LHCN-M2 (cell line): ENCODE data around the gene TENM4. TPM values are rescaled to one million over a fixed set of nuclear protein-coding genes. Genes with fewer than 3 reads are reported as not detected.
"Not testable (repeated sequence)": the region's sequence is repeated elsewhere in the genome, so short reads cannot be mapped to it uniquely, and the experiment has no call there.

Source experiments
- DNase-seq: peaks from one replicate; pipeline ENCODE4 v3.0.0-alpha.2; 2012; ENCODE audit warnings: low read depth
- total RNA-seq: library from RNA; depleted of rRNA; stranded (reverse); fragments of >200 nt; gene quantifications from 2 replicates; pipeline ENCODE4 v1.2.3, GENCODE V29; 2014

TENM4 gene
- total RNA-seq, 1 experiment from 2014 or later = 0.06 TPM

DNA sequence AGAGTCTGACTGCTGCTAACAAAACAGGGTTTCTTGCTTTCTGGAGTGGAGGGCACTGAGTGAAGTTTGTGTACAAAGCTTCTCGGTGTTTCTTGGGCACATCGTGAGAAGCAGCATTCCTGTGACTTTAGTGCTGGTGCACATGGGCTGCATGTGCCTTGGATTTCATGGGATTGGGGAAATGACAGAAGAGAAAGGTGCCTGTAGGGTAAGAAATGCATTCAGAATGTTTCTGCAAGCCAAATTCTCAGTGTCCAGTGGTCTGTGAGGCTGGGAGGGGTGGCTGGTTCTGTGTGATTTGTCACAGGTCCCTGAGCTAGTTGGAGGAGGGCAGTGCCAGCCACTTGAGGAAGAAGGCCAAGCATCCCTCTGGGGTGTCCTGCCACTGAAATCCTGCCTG, 462.0 kb downstream of the TENM4 start:
- no peak for DNase-seq

DNA sequence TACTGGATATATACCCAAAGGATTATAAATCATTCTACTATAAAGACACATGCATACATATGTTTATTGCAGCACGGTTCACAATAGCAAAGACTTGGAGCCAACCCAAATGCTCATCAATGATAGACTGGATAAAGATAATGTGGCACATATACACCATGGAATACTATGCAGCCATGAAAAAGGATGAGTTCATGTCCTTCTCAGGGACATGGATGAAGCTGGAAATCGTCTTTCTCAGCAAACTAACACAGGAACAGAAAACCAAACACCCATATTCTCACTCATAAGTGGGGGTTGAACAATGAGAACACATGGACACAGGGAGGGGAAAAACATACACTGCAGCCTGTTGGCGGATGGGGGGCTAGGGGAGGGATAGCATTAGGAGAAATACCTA, 463.0 kb downstream of the TENM4 start:
- not testable (repeated sequence) for DNase-seq

DNA sequence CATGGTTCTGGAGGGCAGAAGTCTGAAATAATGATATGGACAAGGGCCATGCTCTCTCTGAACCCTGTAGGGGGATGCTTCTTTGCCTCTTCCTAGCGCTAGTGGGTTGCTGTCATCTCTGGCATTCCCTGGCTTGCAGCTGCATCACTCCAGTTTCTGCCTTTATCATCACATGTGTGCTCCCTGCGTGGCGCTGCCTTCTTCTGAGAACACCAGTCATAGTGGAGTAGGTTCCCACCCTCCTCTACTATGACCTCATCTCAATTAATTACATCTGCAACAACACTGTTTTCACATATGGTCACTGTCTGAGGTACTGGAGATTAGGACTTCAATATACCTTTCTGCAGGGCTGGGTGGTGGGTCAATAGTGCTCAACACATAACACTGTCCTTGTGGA, 463.8 kb downstream of the TENM4 start:
- DNase-seq = no peak

DNA sequence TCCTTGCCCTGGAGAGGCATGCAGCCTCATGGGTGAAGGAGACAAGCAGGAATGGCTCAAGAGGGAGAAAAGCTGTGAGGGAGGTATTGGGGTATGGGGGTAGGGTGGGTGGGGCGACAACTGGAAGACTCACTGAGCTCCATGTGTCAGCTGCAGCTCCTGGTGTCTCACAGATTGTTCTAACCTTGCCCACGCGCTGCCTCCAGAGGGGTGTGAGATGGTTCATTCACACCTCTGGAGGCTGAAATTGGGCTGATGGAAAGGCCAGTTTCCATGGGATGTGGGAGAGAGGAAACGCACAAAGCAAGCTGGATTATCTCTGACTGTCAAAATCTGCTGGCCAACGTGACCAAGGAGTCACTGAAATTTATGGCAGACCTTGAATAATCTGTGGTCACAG, 465.7 kb downstream of the TENM4 start:
- DNase-seq = no peak

DNA sequence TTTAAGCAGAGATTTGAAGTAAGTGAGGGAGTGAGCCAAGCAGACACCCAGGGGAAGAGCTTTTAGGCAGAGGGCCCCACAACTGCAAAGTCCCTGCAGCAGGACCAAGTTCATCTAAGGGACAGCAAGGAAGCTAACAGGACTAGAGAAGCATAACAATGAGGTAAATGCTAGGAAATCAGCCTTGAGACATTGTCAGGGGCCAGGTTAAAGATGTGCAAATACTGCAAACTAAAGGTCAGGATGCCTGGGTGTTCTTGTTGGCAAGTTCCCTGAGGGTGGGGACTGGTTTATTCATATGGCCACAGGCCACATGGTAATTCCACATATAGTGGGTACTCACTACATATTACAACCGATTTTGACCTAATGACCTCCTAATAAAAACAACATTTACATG, 467.0 kb downstream of the TENM4 start:
- DNase-seq = no peak

DNA sequence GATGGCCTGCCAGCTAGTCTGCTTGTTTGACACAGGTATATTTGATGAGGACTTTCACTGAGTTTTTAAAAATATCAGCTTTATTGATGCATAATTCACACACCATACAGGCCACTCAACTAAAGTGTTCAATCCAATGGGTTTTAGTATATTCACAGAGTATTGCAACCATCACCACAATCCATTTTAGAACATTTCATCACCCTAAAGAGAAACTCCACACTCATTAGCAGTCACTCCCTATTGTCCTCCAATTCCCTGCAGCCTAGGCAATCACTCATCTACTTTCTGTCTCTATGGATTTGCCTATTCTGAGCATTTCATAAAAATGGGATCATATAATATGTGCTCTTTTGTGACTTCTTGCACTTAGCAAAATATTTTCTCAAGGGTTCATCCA, 468.2 kb downstream of the TENM4 start:
- DNase-seq = no peak

DNA sequence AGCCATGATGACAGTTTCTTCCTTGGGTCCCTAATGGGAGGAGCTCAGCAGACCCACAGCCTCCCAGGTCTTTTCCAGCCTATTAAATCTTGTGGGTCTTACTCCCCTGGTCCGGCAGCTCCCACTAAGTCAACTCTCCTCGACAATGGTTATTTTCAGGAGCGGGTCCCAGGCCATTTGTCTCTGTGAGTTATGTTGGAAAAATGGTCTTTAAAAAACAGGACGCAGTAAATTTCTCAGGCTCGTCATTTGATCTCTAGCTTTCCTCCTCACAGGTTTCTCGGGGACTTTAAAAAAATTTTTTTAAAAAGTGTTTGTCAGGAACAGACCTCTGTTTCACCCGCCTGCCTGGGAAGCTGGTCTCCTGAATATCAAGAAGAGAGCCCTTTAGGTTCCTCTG, 468.7 kb downstream of the TENM4 start:
- DNase-seq = no peak

DNA sequence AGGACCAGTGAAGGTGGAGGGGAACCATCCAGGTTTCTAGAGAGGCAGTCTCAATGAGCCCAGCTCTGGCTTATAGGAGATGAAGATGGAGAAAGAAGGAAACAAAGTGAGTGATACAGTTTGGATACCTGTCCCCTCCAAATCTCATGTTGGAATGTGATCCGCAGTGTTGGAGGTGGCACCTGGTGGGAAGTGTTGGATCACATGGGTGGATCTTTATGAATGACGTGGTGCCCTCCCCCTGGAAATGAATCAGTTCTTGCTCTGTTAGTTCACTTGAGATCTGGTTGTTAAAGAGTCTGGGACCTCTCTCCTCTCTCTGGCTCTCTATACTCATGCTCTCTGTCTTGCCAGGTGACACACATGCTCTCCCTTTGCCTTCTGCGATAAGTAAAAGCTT, 473.0 kb downstream of the TENM4 start:
- DNase-seq = no peak

DNA sequence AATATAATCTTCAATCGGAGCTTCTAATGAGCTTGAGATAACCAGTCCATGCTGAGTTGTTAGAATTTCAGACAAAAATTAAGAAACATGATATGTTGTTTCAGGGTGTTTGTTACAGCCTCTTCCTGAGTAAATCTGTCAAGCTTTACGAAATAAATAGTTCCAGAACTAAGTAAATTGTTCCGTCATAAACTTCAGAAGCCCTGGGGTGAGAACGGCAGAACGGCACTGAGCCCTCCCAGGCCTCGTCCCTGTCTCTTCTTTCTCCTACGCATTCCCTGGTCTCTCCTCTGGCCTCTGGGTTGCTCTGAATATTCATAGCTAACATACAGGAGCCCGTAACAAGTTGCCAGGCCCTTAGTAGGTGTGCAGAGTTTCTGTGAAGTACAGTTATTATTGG, 475.4 kb downstream of the TENM4 start:
- DNase-seq = no peak

DNA sequence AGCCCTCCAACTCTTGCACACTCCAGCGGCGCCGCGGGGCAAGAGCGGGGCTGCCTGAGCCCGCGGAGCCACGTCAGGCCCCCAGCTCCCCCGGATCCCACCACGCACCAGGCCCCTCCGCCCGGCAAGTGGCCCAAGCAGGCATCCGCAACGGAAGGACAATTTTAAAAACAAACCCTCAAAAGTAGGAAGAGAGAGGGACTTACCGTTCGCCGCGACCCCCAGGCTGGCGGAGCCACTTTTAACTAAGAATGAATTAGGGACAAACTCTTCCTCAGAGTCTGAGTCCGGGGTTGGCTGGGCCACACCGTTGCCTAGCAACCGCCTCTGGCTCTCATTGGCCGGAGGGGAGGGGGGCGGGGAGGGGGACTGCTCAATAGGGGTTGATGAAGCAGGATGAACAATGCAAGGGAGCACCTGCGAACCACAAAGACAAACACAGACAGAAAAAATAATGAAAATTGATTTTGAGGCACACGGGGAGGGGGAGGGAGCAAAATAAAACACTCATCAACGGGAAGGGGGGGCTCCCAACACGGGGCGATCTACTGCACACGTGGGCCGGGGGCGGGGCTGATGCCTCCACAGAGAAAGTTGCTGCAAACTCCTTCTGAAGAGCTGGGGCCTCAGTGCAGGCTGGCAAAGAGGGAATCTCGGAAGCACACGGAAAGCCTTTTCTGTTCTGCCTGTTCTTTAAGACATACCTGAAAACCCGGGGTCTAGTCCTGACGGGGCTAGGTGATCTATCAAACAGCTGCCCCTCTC, 478.7 kb downstream of the TENM4 start:
- no peak for DNase-seq

DNA sequence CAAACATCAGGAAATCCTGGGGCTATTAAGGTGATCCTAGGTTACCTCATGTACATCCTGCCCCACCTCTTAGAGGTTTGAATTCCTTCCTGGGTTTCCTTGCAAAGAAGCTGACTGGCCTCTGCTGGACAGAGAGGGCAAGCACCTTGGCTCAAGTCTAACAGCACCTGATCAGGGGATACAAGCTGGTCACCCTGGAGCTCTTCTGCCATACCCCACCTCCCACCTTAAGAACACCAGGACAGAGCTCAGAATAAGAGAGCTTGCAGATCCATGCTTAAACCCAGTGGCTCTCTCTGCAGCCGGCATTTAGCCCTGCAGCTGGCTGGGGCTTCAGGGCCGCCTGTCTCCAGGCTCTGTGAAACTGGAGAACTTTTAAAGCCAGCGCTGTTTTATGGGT, 479.6 kb downstream of the TENM4 start:
- DNase-seq = no peak

DNA sequence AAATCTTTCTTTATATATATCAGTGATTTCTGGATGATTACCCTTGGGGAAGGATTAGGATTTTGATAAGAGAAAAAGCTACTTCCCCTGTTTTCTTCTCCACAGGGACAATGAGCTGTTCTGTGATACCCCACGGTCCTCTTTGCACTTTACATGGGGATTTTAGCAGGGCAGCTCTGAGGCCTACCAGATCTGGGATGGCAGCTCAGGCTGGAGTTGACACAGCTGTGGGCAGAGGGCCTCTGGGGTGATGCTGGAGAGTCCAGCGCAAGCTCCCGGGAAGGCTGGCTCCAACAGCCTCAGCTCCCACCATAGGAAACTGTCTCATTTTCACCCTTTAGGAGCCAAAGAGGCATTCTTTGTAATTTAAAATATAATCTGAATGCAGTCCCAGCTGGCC, 482.4 kb downstream of the TENM4 start:
- no peak for DNase-seq

DNA sequence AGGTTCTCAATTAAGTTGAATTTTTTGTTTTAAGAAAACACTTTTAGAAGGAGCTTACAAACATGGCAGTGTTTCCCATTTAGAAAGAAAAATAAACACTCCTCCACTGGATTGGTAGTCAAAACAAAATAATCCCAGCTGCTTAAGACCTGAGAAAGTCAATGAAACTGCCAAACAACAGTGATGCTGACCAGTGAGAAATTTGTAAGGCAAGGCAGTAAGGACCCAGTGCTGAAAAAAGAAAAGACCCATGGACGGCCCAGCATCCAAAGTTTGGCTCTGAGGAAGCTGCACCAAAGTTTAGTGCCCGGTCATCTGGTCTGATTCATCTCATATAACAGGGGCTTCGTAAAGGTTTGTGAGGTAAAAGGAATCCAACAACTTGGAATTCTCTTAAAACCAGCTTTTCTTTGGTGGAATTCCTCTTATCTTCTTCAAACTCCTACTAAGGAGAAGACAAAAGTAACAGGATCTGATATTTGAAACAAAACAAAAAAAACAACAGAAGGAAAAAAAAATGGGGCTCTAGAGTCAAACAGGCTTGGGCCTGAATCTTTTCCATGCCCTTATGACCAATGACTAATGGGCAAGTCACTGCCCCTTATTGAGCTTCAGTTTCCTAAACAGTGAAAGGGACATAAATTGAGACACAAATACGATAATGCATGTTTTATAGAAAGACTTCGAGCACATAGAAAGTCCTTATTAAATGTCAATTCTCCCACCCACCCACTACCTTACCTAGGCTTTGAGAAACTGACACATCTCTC, 483.2 kb downstream of the TENM4 start:
- DNase-seq = peak; percentile 12

DNA sequence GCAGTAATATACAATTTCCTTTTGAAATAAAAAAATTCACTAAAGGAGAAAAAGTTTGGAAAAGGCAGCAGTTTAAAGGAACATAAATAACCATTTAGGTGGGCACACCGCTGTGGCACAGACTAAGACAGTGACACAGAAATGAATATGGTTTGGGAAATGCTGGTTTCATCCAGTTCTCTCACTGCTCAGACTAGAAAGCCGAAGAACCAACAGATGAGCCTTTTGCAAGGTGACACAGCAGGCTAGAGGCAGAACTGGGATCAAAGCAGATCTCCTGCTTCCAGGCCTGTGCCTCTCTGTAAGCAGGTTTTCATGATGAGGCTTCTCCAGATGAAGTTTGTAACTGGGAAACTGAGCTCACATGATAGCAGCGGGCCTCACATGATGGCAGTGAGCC, 486.1 kb downstream of the TENM4 start:
- no peak for DNase-seq

DNA sequence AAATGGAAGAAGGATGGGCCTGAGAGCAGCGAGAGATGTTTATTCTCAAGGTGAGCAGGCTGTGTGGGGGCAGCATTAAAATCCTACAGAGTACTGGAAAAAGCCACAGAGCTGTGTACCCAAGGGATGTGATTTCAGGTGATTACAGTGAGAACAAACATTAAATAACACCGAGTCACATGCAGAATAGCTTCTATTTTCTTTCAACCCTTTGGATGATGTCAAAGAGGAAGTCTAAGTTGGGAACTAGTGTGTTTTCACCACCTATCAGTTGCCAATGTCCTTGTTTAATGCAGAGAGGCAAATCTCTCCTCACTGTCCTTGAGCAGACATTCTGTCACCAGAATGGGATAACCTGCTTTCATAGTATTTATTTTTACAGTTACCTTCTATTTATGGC, 486.6 kb downstream of the TENM4 start:
- no peak for DNase-seq

DNA sequence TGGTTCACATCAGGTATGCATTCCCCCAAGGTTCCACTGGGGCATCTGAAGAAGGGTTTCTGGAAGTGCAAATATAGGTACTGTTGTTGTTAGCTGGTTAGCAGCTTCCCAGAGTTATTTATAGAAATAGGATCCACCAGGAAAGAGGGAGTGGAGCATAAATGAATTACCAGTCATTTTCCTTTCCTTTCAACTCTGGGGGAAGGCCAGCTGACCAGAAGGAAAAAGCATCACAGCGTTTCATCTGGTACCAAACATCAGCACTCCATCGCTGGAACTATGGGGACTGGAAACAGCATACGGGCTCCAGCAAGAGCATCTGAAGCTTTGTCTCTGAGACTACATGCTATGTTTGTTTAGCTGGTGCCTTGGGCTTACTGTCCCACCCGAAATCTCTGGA, 487.9 kb downstream of the TENM4 start:
- DNase-seq = no peak

DNA sequence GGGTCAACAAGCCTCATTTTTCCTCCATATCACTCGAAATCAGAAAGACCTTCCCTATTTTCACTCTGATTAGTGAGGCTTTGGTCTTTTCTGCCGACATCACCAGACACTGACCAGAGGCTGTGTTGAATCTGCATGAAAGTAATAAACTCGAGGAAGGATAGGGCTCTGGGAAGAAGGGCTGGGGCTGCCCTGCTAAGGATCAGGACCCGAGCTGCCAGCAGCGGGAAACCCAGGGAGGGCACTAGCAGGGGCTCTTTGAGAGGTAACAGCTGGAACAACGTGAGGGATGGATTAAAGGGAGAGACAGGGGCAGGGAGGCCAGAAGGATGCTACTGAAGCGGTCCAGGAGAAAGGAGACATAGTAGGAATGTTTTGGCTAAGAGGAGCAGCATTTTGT, 488.7 kb downstream of the TENM4 start:
- DNase-seq = no peak

DNA sequence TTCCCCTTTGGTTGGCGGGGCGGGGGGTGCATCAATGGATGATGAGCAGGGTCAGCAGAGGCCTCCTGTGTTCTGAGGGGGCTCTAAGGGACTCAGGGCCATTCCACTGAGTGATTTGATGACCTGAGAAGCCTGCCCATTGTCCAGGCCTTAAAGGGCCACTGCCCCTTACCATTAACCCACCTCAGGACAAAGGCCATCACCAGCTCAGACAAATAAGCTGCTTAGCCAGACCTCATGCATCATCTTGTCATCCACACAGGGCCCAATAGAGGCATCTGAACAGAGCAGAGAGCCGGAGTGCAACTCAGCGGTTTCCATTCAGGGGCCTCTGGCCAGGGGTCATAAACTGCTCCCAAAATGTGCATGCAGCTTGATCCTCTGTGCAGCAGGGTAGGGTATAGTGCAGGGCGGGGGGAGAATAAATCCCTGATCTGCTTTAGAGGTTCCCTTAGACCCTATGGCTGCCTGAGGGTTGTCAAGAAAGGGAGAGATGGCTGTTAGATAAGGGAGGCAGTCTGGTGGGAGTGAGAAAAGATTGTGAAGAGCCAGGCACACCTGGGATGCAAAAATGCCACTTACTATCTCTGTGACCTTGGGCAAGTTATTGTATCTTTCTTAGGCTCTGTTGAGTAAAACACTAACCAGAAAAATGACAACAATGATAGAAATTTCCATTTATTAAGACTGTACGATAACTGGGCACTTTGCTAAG, 490.7 kb downstream of the TENM4 start:
- no peak for DNase-seq

DNA sequence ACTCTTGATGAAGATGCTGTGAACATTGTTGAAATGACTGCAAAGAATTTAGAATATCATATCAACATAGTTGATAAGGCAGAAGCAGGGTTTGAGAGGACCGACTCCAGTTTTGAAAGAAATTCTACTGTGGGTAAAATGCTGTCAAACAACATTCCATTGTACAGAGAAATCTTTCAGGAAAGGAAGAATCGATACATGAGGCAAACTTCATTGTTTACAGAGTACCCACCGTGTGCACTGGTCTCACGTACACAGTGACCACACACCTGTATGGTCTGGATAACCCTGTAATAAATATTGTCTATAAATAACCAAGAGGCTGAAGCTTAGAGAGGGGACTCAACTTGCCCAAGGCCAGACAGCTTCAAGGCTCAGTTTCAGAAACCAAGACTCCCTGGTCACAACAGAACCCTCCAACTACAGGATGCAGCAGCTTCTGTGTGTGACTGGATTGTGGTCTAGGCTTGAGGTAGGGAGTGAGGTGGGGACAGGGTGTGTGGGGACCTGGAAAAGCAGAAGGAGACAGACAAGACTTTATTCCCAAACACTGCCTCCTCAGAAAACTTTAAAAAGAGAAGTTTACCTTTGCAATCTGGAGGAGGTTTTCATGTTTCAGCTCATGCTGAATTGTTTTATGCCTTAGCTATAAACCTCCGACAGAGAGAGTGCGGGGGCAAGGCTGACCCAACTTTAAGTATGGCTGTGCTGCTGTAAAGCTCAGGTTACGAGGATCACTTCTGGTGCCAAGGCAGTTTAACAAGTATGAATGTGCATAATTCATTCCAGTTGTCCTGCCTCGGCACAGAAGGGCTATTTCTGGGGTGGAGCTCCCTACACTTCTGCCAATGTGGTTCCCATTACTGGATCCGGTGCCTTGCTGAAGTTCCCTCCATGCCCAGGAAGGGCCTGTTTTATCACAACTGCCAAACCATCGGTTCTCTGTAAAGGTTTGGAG, 493.6 kb downstream of the TENM4 start:
- DNase-seq = no peak

DNA sequence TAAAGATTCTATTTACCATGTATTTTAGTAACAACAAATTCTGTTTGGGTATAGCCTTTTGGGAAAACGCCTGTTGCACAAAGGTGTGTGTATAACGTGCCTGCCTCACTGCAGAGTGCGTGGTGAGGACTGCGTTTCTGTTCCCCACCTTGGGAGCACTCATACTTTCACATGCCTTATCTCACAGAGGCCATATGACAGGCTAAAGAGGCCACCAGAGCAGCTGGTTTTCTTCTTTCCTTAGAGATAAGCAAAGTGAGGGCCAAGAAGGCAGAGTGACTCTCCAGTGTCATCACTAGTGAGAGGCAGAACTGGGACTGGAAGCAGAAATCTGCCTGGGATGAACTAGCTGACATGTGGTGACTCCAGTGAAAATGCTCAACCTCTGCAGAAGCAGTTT, 497.0 kb downstream of the TENM4 start:
- no peak for DNase-seq

DNA sequence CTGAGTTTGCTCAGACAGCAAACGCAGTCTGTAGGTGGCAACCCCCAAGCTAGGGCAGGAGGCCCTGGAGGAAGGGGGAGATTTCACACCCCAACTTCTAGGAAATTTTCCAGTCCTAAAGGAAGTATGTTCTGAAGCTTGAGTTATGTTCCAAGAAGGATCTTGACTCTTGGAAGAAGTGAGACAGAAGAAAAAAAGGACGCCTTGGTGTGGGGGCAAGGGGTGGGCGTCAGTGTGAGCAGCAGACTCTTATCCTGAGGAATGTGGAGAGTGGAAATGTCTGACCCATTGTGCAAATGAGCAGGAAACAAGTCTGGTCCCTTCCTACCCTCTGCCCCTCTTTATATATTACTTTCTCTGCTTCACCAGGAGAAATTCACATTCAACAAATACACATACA, 497.7 kb downstream of the TENM4 start:
- no peak for DNase-seq
